NCI-H510A (cell line): ENCODE measurements around the gene RGS12.

Source experiments
- DNase-seq: peaks from one replicate; lab custom pipeline; 2025; lab: John Stamatoyannopoulos, UW

Gene RGS12, protein sequence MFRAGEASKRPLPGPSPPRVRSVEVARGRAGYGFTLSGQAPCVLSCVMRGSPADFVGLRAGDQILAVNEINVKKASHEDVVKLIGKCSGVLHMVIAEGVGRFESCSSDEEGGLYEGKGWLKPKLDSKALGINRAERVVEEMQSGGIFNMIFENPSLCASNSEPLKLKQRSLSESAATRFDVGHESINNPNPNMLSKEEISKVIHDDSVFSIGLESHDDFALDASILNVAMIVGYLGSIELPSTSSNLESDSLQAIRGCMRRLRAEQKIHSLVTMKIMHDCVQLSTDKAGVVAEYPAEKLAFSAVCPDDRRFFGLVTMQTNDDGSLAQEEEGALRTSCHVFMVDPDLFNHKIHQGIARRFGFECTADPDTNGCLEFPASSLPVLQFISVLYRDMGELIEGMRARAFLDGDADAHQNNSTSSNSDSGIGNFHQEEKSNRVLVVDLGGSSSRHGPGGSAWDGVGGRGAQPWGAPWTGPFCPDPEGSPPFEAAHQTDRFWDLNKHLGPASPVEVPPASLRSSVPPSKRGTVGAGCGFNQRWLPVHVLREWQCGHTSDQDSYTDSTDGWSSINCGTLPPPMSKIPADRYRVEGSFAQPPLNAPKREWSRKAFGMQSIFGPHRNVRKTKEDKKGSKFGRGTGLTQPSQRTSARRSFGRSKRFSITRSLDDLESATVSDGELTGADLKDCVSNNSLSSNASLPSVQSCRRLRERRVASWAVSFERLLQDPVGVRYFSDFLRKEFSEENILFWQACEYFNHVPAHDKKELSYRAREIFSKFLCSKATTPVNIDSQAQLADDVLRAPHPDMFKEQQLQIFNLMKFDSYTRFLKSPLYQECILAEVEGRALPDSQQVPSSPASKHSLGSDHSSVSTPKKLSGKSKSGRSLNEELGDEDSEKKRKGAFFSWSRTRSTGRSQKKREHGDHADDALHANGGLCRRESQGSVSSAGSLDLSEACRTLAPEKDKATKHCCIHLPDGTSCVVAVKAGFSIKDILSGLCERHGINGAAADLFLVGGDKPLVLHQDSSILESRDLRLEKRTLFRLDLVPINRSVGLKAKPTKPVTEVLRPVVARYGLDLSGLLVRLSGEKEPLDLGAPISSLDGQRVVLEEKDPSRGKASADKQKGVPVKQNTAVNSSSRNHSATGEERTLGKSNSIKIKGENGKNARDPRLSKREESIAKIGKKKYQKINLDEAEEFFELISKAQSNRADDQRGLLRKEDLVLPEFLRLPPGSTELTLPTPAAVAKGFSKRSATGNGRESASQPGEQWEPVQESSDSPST (N-terminal part only)

GRCh38 chr4:3292571-3293400 lies at the start of gene RGS12:
Gene RGS12 (plus strand): TSS chr4:3293021. CDS start chr4:3316171, 23,150 bp downstream.
- peak; percentile 70 for DNase-seq

DNA sequence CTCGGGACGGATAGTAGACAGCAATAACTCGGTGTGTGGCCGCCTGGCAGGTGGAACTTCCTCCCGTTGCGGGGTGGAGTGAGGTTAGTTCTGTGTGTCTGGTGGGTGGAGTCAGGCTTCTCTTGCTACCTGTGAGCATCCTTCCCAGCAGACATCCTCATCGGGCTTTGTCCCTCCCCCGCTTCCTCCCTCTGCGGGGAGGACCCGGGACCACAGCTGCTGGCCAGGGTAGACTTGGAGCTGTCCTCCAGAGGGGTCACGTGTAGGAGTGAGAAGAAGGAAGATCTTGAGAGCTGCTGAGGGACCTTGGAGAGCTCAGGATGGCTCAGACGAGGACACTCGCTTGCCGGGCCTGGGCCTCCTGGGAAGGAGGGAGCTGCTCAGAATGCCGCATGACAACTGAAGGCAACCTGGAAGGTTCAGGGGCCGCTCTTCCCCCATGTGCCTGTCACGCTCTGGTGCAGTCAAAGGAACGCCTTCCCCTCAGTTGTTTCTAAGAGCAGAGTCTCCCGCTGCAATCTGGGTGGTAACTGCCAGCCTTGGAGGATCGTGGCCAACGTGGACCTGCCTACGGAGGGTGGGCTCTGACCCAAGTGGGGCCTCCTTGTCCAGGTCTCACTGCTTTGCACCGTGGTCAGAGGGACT lies 49.6 kb upstream of the RGS12 start:
- DNase-seq = peak; percentile 75

DNA sequence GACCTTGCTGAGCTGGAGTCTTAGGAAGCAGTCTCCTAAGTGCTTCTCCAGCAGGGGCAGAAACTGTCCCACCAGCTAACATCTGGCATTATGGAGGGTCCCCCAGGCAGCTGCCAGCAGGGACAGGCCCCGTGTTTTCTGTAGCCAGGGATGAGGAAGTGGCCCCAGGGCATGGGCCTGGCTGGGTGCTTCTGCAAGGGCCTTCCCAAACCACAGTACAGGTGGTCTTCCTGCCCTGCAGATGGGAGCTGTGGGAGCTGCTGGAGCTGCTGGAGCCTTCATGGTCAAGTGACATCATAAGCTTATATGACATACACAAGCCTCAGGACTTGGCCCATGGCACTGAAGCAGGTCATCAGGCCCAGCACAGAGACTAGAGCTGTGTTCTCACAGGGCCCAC lies 48.8 kb upstream of the RGS12 start:
- DNase-seq = no peak

DNA sequence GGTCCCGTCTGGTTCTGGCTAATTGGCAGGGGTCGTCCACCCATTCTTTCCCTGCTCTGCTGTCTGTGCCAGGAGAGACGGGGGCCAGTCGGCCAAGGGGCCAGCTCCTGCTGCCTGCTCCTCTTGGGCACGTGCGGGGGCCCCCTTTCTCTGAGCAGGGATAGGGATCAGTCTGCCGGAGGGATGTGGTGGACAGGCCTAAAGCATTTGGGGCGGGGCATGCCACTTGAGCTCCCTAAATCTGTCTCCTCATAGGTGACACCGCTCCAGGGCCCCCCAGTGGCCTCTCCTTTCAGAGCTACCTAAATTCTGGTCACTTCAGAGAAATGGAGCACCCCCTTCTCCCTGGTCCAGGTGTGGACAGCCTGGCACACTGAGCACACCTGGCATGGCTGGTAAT lies 48.1 kb upstream of the RGS12 start:
- DNase-seq = no peak

DNA sequence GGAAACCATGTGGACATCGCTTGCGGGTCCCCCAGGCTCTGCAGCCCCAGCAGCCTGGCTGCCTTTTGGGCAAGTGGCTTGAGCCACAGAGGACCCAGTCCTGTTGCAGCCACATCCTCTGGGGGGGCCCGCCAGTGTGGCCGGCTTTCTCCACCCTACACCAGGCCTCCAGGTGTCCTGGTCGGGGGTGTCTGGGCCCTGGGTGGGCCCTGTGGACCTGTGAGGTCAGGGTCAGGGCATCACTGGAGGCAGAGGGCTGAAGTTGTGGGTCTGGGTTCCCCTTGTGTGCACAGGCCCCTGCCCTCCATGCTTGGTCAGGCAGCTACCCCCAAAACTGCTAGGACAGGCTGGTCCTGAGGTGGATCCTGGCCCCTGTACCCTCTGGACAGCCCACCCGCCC lies 47.1 kb upstream of the RGS12 start:
- DNase-seq = no peak

- DNase-seq = no peak
These were observed 46.1 kb upstream of the RGS12 start for GRCh38 chr4:3246458-3247398.

DNA sequence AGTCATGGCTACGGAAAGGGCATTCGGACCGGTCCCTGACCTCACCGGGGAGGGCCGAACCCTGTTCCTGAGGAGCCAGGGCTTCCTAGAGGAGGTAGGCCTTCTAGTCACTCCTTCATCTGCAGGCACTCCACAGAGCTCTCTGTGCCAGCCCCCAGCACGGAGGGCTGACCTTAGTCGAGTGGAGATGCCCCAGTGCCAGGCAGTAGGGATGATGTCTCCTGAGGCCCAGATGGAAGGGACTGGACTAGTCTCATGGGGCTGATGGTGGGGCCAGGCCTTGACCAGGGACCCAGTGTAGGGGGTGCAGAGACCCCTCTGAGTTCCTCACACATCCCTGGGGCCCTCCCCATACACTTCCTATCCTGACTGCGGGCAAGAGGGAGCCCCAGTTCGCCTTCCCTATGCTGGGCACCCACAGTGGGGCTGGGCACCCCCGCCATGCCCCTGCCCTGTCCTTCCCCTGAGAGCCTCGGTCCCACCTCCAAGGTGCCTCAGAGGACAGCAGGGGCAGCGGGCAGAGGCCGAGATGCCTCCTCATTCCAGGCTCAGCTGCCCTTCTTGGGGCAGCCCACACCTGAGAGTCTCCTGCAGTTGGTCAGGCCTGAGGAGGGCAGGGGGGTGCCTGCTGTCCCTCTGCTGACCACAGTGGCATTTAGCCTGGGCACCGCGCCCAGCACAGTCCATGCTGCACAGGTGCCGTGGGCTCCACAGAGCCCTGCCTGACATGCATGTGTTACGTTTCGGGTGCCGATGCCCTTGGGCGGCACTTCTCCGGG lies 45.2 kb upstream of the RGS12 start:
- no peak for DNase-seq

- DNase-seq = no peak
These were observed 44.7 kb upstream of the RGS12 start for GRCh38 chr4:3248178-3248480.

GRCh38 chr4:3248811-3249661 lies 43.8 kb upstream of the RGS12 start, which contains the start of gene MSANTD1:
Gene MSANTD1 (plus strand): TSS chr4:3249159. CDS start chr4:3249223, 64 bp downstream.
- no peak for DNase-seq

DNA sequence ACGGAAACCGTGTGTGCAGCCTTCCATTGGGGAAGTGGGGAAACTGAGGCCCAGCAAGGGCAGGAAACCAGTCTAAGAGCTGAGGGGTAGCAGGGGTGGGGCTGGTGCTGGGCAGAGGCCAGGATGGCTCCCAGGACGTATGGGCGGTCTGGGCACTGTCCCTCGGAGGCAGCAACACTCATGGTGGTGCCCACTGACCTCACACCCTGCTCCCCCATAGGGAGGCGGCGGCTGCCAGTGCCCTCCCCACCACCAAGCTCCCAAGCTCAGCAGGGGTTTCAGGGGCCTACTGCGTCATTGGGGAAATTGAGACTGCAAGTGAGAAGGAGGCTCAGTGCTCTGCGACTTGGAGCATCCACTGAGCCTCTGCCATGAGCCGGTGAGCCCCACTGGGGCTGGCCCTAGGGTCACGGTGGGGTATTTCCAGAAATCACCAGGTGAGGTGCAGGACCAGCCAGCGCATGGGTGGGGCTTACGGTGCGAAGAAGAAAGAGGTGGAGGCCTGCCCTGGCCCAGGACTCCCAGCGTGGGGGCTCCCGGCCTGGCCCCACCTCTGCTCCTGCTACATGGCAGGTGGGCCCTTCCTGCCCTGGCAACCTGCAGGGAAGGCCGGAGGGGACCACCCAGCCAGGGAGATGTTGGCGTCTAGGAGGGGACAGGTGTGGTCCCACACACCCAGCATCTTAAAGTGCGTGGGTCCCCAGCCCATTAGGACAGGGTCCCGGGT lies 42.9 kb upstream of the RGS12 start:
- no peak for DNase-seq

DNA sequence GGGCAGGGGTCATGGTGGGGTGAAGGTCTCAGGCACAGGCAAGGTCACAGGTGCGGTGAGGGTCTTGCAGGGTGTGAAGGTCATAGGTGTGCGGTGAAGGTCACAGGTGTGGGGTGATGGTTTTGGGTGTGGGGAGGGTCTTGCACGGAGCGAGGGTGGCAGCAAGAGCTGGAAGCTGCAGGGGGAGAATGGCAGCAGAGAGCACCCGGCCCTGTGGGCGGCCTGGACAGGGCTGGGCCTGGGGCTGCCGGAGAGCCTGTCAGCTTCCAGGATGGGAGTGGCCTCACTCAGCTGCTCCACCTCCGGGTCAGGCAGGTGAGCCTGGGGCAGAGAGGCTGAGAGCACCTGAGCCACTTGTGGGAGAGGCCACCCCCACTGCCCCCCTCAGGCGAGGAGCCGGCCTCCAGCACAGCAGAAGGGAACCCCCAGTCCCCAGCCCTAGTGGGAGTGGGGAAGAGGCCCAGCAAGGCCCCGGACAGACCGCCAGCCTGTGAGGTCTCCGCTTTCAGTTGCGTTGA lies 42.3 kb upstream of the RGS12 start:
- peak; percentile 49 for DNase-seq

GRCh38 chr4:3250956-3251690 lies 41.7 kb upstream of the RGS12 start:
- DNase-seq = no peak

- no peak for DNase-seq
These were observed 40.9 kb upstream of the RGS12 start for GRCh38 chr4:3251691-3252479.

GRCh38 chr4:3252480-3252828 lies 40.4 kb upstream of the RGS12 start:
- no peak for DNase-seq

GRCh38 chr4:3252831-3253641 lies 39.8 kb upstream of the RGS12 start:
- no peak for DNase-seq
